Vein endothelial cell (primary cell): ENCODE data around the gene PCDHB11. TPM values are rescaled to one million over a fixed set of nuclear protein-coding genes. Genes with fewer than 3 reads are reported as not detected.

ENCODE experiments used
- total RNA-seq: library from RNA; depleted of rRNA; stranded (reverse); fragments of >200 nt; gene quantifications from 2 replicates; pipeline ENCODE4 v1.2.3, GENCODE V29; 2012

PCDHB11 gene
- total RNA-seq: 0.57 and 0.65 TPM in 2 replicates

DNA sequence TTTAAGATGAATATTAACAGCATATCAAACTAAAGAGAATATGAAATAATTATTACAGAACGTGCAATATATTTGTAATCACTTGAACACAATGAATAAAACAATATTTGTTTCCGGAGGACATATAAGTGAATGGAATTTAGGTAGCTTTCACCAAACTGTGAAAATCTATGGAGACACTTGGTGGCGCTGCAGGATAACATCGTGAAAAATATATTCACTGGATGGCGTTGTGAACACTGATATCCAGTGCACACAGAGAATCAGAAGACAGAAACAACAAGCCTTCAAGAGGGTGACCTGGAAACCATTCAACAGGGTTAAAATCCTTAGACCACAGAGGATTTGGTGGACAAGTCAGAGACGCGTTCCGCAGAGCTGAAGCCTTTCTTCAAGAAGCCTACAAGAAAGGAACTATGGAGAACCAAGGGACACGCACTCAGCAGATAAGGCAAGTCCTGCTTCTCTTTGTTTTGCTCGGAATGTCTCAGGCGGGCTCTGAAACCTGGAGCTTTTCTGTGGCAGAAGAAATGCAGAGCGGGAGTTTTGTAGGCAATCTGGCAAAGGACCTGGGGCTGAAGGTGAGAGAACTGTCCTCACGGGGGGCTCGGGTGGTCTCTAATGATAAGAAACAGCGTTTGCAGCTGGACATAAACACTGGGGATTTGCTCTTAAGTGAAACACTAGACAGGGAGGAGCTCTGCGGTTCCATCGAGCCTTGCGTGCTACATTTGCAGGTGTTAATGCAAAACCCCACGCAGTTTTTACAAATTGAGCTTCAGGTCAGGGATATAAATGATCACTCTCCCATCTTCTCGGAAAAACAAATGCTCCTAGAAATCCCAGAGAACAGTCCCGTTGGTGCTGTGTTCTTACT, at the start of gene PCDHB11:
Gene PCDHB11 (plus strand): TSS at position 269 of the 877 bp plus-strand sequence. CDS start 148 bp downstream, at position 417.

DNA sequence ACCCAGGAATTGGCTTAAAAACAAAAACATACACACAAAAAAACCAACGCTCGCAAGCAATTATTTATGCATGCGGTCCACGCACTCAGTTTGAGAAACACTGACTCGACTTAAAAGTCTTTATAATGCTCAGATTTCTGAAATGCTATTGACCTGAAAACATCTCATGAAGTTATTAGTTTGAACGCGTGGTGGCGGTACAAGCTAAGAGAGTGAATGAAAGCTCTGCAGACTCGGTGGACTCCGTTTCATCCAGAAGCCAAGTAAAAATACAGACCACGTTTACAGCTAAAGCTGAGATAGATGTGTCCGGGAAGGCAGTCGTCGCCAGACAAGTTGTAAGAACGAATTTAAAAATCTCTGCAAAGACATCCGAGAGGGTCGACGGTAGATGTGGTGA, 49.6 kb upstream of the PCDHB11 start, which contains the start of gene PCDHB6:
Gene PCDHB6 (plus strand): TSS at position 246 of the 400 bp plus-strand sequence. CDS start 201 bp downstream, outside the sequence.

DNA sequence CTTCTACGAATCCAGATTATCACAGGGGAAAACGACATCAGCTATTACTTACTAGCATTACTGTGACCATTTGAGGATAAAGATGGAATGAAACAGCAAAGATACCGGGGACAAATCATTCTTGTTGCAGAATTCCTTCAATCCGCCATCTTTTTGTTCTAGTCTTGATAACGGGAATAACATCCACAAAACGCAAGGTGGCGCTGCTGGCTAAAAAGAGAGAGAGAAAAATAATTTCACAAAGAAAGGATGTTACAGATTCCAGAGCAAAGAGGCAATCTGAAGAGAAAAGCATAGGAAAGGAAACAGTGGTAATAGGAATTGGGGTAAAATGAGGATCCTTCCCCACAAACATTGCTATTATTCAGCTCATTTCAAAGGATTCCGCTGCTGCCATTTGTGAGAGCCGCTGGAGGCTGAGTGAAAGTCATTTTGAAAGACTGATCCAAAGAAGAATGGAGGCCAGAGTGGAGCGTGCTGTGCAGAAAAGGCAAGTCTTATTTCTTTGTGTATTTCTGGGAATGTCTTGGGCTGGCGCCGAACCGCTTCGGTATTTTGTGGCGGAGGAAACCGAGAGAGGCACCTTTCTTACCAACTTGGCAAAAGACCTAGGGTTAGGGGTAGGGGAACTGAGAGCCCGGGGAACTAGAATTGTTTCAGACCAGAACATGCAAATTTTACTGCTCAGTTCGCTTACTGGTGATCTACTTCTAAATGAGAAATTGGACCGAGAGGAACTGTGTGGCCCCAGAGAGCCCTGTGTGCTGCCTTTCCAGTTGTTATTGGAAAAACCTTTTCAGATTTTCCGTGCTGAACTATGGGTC, 26.8 kb upstream of the PCDHB11 start, which contains the start of gene PCDHB7:
Gene PCDHB7 (plus strand): TSS at position 264 of the 824 bp plus-strand sequence. CDS start 192 bp downstream, at position 456.

GRCh38 chr5:141177577-141178191, 21.7 kb upstream of the PCDHB11 start, which contains the start of gene PCDHB8:
Gene PCDHB8, plus strand, starts transcription at chr5:141177790. Its CDS starts 245 bp downstream, at chr5:141178035.

GRCh38 chr5:141182248-141182647, 17.2 kb upstream of the PCDHB11 start, which contains the start of gene PCDHB16:
Gene PCDHB16, plus strand, starts transcription at chr5:141182387. Its CDS starts 173 bp downstream, at chr5:141182560.

DNA sequence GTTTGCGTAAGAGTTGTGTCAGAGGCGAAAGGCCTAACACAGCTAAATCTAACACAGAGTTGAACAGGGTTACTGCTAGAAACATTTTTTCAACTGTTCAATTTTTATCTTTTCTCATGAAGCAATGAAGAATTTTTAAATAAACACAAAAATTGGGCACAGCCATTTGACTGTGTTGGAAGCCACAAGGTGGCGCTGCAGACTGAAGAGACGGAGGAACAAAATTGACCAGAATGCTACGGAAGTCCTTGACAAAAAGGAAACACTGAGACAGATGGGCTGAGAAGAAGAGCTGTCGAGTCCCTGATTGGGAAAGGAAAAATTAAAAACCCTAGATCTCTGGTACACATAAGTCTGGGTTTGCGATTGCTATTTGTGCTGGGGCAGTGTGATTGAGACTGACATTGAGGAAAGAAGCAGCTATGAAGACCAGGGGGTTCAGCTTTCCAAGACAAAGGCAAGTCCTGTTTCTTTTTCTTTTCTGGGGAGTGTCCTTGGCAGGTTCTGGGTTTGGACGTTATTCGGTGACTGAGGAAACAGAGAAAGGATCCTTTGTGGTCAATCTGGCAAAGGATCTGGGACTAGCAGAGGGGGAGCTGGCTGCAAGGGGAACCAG, 12.4 kb upstream of the PCDHB11 start, which contains the start of gene PCDHB9:
Gene PCDHB9 (plus strand): TSS at position 265 of the 616 bp plus-strand sequence. CDS start 158 bp downstream, at position 423.

GRCh38 chr5:141192110-141192725, 7.2 kb upstream of the PCDHB11 start, which contains the start of gene PCDHB10:
Gene PCDHB10, plus strand, starts transcription at chr5:141192353. Its CDS starts 200 bp downstream, at chr5:141192553.

DNA sequence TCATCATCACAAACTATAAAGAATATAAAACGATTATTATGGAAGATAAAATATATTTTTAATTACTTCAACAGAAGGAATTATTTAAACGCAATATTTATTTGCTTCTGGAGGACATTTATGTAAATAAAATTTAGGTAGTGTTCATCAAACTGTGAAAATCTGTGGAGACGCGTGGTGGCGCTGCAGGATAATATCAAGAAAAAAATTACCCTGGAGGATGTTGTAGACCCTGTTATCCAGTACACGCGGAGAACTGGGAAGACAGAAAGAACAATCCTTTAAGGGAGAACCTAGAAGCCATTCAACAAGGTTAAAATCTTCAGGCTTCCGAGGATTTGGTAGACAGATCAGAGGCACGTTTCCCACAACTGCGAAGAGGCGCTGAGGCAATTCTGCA, 9.1 kb downstream of the PCDHB11 start, which contains the start of gene PCDHB12:
Gene PCDHB12 (plus strand): TSS at position 242 of the 400 bp plus-strand sequence. CDS start 189 bp downstream, outside the sequence.

GRCh38 chr5:141213656-141214339, 14.4 kb downstream of the PCDHB11 start, which contains the start of gene PCDHB13:
Gene PCDHB13, plus strand, starts transcription at chr5:141213919. Its CDS starts 205 bp downstream, at chr5:141214124.

GRCh38 chr5:141223112-141223783, 23.8 kb downstream of the PCDHB11 start, which contains the start of gene PCDHB14:
Gene PCDHB14, plus strand, starts transcription at chr5:141223343. Its CDS starts 163 bp downstream, at chr5:141223506.

GRCh38 chr5:141245250-141245717, 45.9 kb downstream of the PCDHB11 start, which contains the start of gene PCDHB15:
Gene PCDHB15, plus strand, starts transcription at chr5:141245395. Its CDS starts 184 bp downstream, at chr5:141245579.

Other genes with a start within 250 kb of the PCDHB11 start
- 0.33 and 1.9 TPM in 2 replicates for gene PCDHAC2, start 233.2 kb upstream of the PCDHB11 start, total RNA-seq
- gene PCDHB1, start 148.3 kb upstream of the PCDHB11 start, total RNA-seq: not detected in 2 replicates
- gene PCDHB2, start 105.0 kb upstream of the PCDHB11 start, total RNA-seq: 1.6 and 2.0 TPM in 2 replicates
- gene PCDHB3, start 99.2 kb upstream of the PCDHB11 start, total RNA-seq: 0.57 and 0.65 TPM in 2 replicates
- gene PCDHB4, start 77.8 kb upstream of the PCDHB11 start, total RNA-seq: 0.19 and 0.33 TPM in 2 replicates
- 0.98 and 1.3 TPM in 2 replicates for gene PCDHB5, start 64.4 kb upstream of the PCDHB11 start, total RNA-seq
- under 0.01 and 0.19 TPM in 2 replicates for gene PCDHB6, start 49.6 kb upstream of the PCDHB11 start, total RNA-seq
- 0.57 and 0.98 TPM in 2 replicates for gene PCDHB7, start 27.0 kb upstream of the PCDHB11 start, total RNA-seq
- gene PCDHB8, start 21.8 kb upstream of the PCDHB11 start, total RNA-seq: 0.29 and 1.3 TPM in 2 replicates
- gene PCDHB16, start 17.2 kb upstream of the PCDHB11 start, total RNA-seq: 0.65 and 0.86 TPM in 2 replicates
- gene PCDHB9, start 12.5 kb upstream of the PCDHB11 start, total RNA-seq: 0.38 and 0.65 TPM in 2 replicates
- 1.1 and 1.3 TPM in 2 replicates for gene PCDHB10, start 7.3 kb upstream of the PCDHB11 start, total RNA-seq
- 0.76 and 0.98 TPM in 2 replicates for gene PCDHB12, start 9.1 kb downstream of the PCDHB11 start, total RNA-seq
- 1.3 and 2.6 TPM in 2 replicates for gene PCDHB13, start 14.3 kb downstream of the PCDHB11 start, total RNA-seq
- 0.98 and 1.2 TPM in 2 replicates for gene PCDHB14, start 23.7 kb downstream of the PCDHB11 start, total RNA-seq
- gene PCDHB15, start 45.8 kb downstream of the PCDHB11 start, total RNA-seq: 0.98 and 1.1 TPM in 2 replicates
- 0.48 TPM in 1 of 2 replicates, not detected in the other for gene SLC25A2, start 104.4 kb downstream of the PCDHB11 start, total RNA-seq
- gene TAF7, start 121.2 kb downstream of the PCDHB11 start, total RNA-seq: 46.4 and 51.5 TPM in 2 replicates
- 0.65 and 0.67 TPM in 2 replicates for gene PCDHGA1, start 130.9 kb downstream of the PCDHB11 start, total RNA-seq
- 1.6 and 2.9 TPM in 2 replicates for gene PCDHGA2, start 139.1 kb downstream of the PCDHB11 start, total RNA-seq
- gene PCDHGA3, start 144.2 kb downstream of the PCDHB11 start, total RNA-seq: 0.86 and 1.3 TPM in 2 replicates
- 0.96 and 2.3 TPM in 2 replicates for gene PCDHGB1, start 150.5 kb downstream of the PCDHB11 start, total RNA-seq
- gene PCDHGA4, start 155.4 kb downstream of the PCDHB11 start, total RNA-seq: 6.3 and 9.1 TPM in 2 replicates
- 3.2 and 4.6 TPM in 2 replicates for gene PCDHGB2, start 160.4 kb downstream of the PCDHB11 start, total RNA-seq
- 1.5 and 1.6 TPM in 2 replicates for gene PCDHGA5, start 164.5 kb downstream of the PCDHB11 start, total RNA-seq
- gene PCDHGB3, start 170.6 kb downstream of the PCDHB11 start, total RNA-seq: 6.5 and 8.8 TPM in 2 replicates
- gene PCDHGA6, start 174.3 kb downstream of the PCDHB11 start, total RNA-seq: 6.0 and 7.2 TPM in 2 replicates
- 3.0 and 4.6 TPM in 2 replicates for gene PCDHGA7, start 183.1 kb downstream of the PCDHB11 start, total RNA-seq
- 15.0 and 15.2 TPM in 2 replicates for gene PCDHGB4, start 188.1 kb downstream of the PCDHB11 start, total RNA-seq
- 2.0 and 2.9 TPM in 2 replicates for gene PCDHGA8, start 193.0 kb downstream of the PCDHB11 start, total RNA-seq
- gene PCDHGB5, start 198.3 kb downstream of the PCDHB11 start, total RNA-seq: 22.4 and 26.1 TPM in 2 replicates
- gene PCDHGA9, start 203.2 kb downstream of the PCDHB11 start, total RNA-seq: 5.6 and 6.1 TPM in 2 replicates
- gene PCDHGB6, start 208.4 kb downstream of the PCDHB11 start, total RNA-seq: 4.3 and 6.2 TPM in 2 replicates
- gene PCDHGA10, start 213.4 kb downstream of the PCDHB11 start, total RNA-seq: 8.8 and 9.6 TPM in 2 replicates
- gene PCDHGB7, start 218.1 kb downstream of the PCDHB11 start, total RNA-seq: 10.9 and 15.7 TPM in 2 replicates
- 11.4 and 12.4 TPM in 2 replicates for gene PCDHGA11, start 221.4 kb downstream of the PCDHB11 start, total RNA-seq
- 6.9 and 12.0 TPM in 2 replicates for gene PCDHGA12, start 230.9 kb downstream of the PCDHB11 start, total RNA-seq